Right ventricle myocardium superior (tissue), 1 donor: ENCODE measurements around the gene CBY3. TPM values are rescaled to one million over a fixed set of nuclear protein-coding genes. Genes with fewer than 3 reads are reported as not detected.
"Not testable (repeated sequence)": the region's sequence is repeated elsewhere in the genome, so short reads cannot be mapped to it uniquely, and the experiment has no call there.

Experiments used
- ATAC-seq: fragments of 200-7000 bp; cut with Tn5 transposase; one replicate; pipeline ENCODE4 v1.9.1; 2020; ENCODE audit warnings: mild to moderate bottlenecking; ENCODE audit not compliant: poor library complexity
- DNase-seq: peaks from one replicate; pipeline ENCODE4 v3.0.0-alpha.2; 2020
- intact Hi-C: fragments of 100-400 bp; cut with DNase I; formaldehyde crosslinking; loops from one replicate; pipeline ENCODE4 v1.11.2; 2022
- total RNA-seq: library from RNA; stranded (reverse); fragmentation: NEBNext Ultra II Directional; extraction: Animal tissue kit (Norgen Biotek cat#: 25700); gene quantifications from one replicate; pipeline ENCODE4 v1.2.1, GENCODE V29; 2021
- donor health status: DM: no; HTN: yes; CAD: no; lungs with severe emphysema.

Gene CBY3
- total RNA-seq, 1 donor from 2014 or later = not detected

GRCh38 chr5:179680014-179680779 is 637 bp downstream of the CBY3 start:
- ATAC-seq = no peak
- intact Hi-C loops = no loop called here
- DNase-seq = no peak

DNA sequence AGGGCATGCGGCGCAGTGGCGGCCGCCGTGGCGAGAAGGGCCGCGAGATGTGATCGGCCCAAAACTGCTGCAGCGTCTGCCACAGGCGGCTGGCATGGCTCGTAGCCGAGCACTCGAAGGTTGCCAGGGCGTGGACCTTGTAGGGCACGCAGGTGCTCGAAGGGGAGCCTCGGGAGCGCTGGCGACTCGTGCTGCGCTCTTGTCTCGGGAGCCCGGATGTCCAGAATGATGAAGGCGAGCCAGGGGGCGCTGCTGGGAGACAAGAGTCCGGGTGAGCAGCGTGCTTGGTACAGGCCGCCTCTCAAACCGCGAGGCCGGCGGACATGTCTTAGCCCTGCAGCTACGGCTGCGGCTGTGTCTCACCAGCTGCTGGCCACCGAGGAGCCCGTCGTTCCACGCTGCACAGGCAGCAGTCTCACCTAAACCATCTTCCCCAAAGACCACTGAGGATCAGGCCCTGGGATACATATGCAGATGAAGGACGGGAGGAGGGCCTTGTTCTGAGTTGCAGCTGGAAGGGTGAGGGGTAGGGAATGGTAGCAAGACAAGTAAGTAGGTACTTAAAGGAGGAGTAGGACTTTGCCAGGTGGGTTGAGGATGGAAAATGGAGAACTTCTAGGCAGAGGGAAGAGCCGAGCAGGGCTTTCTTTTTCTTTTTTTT is 1.7 kb downstream of the CBY3 start:
- intact Hi-C loops = loop anchor here (10.0 kb wide), 1 partner anchor 116 kb away; the partner anchor contains the start of gene LTC4S
- DNase-seq = peak; percentile 90
- ATAC-seq = peak; percentile 53

DNA sequence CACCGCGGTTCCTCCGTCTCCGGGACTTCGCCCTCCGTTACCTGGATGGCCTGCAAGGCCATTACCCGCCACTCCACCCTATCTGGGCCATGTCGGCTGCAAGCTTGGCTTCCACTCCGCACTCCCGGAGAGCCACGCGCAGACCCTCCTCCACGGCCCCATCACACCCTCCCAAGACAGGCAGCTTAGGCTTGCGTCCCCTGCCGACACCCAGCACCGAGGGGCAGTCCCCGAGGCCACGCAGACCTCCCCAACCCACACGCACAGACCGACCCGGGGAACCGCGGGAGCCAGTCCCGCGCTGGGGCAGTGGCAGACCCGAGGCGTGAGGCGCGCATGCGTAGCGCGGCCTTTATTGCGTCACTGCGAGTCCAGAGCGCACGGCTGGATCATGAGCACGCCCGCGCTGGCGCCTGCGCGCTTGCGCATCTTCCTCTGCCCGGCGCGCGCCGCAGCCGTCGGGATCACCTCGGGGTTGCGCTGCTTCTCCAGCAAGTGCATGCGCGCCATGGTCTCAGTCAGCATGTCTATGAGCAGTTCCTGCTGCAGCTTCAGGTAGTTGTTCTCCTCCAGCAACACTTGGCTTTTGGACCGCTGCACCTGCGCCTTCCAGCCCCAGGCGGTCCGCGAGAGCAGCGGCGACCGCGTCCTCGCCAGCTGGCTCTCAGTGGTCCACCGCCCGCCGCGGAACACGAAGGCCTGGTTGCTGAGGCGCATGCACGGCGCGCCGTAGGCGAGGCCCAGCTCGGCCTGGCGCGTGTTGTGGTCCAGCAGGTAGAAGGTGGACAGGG is 2.4 kb downstream of the CBY3 start:
- peak; percentile 98 for DNase-seq
- peak; percentile 99 for ATAC-seq
- intact Hi-C loops = loop anchor here (10.0 kb wide), 1 partner anchor 116 kb away; the partner anchor contains the start of gene LTC4S

DNA sequence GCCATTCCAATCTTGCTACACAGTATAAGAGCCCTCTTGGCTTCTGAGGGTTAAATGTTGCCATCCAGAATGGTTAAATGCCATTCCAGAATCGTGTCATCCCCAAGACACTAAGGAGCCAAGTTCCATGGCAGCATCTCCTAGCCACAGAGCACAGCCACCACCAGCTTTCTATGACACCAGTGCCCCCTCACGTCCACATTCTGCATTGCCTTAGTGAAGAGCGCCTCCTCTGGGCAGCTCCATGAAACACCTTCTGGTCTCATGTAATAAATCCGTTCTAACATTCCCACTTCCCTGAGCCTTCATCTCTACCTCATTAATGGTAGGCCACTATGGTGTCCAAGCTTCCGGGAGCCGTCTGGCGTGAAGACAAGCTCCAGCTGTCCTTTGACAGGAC is 12.4 kb downstream of the CBY3 start:
- intact Hi-C loops = no loop called here
- peak; percentile 44 for DNase-seq
- ATAC-seq = peak; percentile 46

GRCh38 chr5:179661647-179662046 is 19.2 kb downstream of the CBY3 start:
- ATAC-seq, intact Hi-C loops, DNase-seq: not testable (repeated sequence)

DNA sequence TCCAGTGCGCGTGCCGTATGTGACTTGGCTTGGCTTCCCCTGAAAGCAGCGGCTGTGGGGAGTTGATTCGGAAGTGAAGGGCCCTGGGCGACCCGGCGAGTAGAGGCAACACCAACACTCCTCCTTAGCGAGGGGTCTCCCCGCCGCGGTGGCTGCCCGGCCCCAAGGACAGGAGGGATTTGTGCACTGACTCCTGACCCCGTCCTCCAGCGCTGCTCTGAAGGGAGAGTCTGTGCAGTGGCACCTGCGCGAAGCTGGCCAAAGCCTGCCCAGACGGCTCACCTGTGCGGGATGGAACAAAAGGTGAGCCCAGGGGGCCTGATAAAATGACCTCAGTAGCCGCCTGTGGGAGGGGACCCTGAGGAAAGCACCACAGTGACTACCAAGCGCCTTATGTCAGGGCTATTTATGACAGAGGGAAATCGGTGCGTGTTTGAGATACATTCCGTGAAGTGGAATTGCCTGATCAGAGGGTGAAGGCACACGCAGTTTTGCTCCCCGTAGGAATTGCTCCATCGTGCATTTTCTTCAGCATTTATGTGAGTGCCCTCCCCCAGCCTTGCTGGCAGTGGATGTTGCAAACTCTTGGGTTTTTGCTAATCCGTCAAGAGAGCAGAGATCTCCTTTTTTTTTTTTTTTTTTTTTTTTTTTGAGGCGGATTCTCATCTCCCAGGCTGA is 22.5 kb downstream of the CBY3 start:
- ATAC-seq, DNase-seq, intact Hi-C loops: not testable (repeated sequence)

DNA sequence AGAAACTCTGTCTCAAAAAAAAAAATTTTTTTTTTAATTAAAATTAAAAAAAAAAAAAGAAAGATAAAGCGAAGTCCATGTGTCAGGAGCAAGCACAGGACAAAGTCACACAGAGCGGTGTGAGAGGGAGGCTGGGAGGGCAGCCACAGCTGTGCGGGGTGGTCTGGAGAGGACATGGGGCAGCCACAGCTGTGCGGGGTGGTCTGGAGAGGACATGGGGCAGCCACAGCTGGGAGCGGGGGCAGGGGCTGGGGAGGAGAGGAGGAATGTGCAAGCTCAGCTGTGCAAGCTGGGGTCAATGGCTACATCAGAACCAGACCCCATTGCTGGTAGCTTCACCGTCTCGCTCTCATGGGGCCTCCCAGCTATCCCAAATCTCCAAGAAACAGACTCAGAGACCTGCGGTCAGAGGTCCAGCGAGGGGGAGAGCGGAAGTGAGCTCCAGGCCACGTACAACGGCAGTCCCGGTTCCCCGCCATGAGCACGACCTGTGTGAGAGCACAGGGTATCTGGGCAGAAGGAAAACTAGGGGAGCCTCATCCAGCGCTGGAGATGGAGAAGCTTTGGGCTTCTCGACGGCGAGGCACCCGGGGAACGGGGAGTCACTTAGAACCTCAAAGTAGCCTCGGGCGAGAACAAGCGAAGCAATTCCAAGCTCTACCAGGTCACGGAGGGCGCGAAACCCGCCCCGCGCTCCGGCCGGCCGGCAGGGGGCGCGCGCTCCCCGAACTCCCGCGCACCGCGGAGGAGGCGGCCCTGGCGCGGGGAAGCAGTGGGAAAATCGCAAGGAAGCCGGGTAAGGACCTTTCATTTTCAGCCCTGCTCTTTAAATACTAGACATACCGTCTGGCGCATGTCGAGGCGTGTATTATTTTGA is 23.3 kb downstream of the CBY3 start:
- ATAC-seq (peak; percentile 99), DNase-seq (peak; percentile 53)
- intact Hi-C loops = not testable (repeated sequence)

GRCh38 chr5:179653135-179653534 is 27.7 kb downstream of the CBY3 start:
- DNase-seq, intact Hi-C loops, ATAC-seq: not testable (repeated sequence)

DNA sequence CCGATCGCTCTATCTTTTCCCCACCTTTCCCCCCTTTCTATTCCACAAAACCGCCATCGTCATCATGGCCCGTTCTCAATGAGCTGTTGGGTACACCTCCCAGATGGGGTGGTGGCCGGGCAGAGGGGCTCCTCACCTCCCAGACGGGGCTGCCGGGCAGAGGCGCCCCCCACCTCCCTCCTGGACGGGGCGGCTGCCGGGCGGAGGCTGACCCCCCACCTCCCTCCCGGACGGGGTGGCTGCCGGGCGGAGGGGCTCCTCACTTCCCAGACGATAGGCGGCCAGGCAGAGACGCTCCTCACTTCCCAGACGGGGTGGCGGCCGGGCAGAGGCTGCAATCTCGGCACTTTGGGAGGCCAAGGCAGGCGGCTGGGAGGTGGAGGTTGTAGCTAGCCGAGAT is 30.6 kb downstream of the CBY3 start:
- ATAC-seq, DNase-seq, intact Hi-C loops: not testable (repeated sequence)

DNA sequence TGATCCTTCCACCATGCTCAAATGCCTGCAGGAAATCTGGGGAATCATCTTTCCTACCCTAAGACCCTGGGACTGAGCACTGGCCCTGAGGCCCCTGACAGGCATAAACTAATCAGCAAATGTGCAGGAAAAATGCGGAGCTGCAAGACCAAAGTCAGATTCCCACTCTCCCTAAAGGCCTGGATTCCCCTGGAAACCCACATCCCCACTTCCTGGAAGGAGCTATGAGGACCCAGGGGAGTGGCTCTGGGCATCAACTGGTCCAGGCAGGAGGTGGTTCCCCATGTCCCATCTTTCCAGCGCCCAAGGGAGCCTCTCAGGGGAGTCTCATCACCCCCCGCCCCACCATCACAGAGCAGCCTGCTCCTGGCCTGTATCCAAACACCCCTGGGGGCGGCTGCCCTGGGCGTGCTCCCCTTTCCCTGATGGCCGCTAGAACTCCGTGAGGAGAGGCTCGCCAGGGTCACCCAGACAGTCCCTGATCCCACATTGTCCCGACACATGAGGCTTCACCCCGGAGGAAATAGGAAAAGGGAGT is 31.6 kb downstream of the CBY3 start:
- ATAC-seq, DNase-seq, intact Hi-C loops: not testable (repeated sequence)

DNA sequence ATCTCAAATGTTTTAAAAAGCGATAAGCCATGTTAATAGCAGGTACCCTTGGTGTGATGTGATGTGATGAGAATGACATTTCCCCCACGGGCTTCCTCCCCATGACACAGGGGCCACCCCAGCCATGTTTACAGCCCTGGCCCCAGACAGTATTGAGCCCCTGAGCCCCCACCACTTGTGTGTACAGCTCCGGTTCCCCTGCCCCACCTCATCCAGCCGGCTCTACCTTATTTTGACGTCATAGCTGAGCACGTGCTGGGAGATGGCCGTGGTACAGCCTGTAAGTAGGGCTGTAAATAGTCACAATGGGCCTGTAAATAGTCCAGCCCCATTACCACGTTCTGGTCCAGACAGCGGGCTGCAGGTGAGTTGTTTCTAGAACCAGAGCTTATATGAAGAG is 32.4 kb downstream of the CBY3 start:
- DNase-seq (no peak), ATAC-seq (no peak)
- intact Hi-C loops = no loop called here

GRCh38 chr5:179644766-179645165 is 36.1 kb downstream of the CBY3 start:
- ATAC-seq, intact Hi-C loops, DNase-seq: not testable (repeated sequence)

- intact Hi-C loops, ATAC-seq, DNase-seq: not testable (repeated sequence)
Observed at GRCh38 chr5:179643141-179643920, 37.5 kb downstream of the CBY3 start.

GRCh38 chr5:179642626-179643025 is 38.2 kb downstream of the CBY3 start:
- DNase-seq, intact Hi-C loops, ATAC-seq: not testable (repeated sequence)

DNA sequence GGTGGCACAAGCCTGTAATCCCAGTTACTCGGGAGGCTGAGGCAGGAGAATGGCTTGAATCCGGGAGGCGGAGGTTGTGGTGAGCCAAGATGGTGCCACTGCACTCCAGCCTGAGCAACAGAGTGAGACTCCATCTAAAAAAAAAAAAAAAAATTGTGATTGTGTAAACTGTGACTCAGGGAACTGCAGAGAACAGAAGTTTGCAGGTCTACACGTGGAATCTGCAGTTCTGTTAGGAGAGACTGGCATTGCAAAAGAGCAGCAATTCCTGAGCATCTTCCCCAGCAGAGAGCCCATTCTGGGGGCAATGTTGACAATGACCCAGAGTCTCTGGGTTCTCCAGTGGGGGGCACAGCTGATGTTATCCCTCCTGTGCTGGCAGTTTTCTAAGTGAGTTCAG is 39.1 kb downstream of the CBY3 start:
- DNase-seq, ATAC-seq, intact Hi-C loops: not testable (repeated sequence)

DNA sequence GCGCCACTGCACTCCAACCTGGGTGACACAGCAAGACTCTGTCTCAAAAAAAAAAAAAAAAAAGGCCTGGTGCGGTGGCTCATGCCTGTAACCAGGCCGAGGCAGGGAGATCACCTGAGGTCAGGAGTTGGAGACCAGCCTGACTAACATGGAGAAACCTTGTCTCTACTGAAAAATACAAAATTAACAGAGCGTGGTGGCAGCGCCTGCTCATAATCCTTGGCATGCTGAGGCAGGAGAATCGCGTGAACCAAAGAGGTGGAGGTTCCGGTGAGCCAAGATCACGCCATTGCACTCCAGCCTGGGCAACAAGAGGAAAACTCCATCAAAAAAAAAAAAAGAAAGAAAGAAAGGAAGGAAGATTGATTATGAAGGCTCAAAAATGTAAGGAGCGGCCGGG is 41.5 kb downstream of the CBY3 start:
- intact Hi-C loops, DNase-seq, ATAC-seq: not testable (repeated sequence)
